NCI-H128 (cell line): ENCODE data around the gene MGAT4A.

Experiments used
- DNase-seq: peaks from one replicate; lab custom pipeline; 2025; ENCODE audit not compliant: unreplicated experiment; lab: John Stamatoyannopoulos, UW

Gene MGAT4A

DNA sequence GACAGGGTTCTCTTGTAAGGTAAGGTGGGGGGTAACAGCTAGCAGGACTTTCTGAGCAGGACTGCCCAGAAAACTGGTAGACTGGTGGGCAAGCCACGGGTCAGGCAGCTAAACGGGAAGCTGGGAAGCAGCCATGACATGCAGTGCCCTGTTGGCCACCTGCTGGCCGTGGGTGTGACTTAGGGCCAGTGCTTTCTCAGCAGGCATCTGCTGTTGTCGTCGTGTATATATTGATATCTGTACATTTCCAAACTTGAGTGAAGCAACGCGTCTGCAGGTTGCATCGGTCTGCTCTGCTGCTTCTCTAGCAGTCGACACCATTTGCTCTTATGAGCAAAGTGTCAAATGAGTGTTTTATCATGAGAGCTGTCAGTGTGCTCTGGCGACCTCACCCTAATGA is 153.6 kb downstream of the MGAT4A start:
- no peak for DNase-seq

DNA sequence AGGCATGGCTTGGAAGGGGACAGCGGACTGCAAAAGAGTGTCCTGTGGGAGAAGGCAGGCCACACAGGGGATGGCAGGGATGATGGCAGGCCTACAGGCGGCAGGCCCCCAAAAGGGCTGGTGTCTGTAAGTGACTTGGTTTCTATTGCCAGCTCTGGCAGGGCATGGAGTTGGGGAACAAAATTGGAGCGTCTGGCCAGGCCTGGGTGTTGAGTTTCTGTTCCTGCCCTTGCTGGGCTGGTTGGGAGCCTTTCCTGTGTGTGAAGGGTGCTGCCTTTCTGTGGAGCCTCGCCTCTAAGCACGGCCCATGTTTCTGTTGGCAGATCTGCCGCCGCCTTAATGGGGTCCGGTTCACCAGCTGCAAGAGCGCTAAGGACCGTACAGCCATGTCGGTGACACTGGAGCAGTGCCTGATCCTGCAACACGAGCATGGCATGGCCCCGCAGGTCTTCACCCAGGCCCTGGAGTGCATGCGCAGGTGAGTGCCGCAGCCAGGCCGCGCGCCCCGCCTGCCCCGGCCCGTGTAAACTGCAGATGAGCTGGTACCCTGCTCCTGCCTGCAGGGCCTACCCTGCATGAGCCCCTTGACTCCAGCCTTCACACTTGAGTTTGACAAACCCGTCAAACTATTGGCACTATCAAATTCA is 154.1 kb downstream of the MGAT4A start:
- DNase-seq: no peak

DNA sequence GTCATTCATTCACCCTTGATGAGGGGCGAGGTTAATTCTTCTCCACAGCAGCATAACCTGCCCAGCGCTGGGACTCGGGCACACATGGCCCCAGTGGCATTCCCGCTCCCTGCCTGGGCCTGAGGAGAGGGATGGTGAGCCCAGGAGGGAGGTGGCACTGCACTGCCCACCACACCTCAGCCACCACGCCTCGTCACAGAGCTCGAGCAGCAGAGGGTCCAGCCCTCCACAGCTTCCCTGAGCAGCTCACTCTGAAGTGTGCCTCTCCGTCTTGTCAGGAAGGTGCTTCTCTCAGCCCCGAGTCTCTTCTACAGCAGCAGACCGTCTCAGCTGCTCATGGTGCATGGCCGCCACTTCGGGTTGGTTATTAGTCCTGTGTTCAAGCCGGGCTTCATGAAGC is 157.5 kb downstream of the MGAT4A start:
- no peak for DNase-seq

DNA sequence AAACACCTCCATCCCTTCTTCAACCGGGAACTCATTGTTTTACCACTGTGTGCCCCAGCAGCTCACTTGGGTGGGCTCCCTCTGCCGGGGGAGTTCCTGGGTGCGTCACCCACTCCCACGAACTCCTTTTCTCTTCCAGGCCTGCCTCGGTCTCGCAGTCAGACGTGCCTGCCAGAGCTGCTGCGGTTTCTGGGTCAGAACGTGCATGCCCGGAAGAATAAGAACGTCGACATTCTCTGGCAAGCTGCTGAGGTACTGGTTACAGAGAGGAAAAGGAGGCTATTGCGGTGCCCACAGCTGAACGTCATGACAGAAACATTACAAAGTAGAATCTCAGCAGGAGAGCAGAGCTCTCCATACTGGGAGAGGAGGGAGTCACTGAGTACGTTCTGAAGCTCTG is 158.3 kb downstream of the MGAT4A start:
- DNase-seq: no peak

DNA sequence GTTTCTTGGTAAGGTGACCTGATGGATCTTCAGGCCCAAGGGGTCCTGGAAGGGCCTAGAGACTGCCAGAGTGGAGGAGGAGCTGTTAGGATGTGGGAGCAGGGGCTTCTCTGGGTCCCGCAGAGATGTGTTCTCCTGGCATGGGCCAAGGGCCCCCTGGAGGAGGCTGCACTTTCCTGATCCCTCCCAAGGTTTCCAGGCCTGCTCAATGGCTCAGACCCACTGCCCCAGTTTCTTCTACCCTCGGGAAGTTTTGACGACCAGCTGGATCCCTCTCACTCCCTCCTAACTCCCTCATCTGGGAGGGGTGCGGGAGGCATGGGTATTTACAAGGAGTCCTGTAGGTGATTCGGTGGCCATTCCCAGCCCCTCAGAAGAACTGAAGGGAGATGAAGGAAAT is 158.7 kb downstream of the MGAT4A start:
- DNase-seq: no peak

DNA sequence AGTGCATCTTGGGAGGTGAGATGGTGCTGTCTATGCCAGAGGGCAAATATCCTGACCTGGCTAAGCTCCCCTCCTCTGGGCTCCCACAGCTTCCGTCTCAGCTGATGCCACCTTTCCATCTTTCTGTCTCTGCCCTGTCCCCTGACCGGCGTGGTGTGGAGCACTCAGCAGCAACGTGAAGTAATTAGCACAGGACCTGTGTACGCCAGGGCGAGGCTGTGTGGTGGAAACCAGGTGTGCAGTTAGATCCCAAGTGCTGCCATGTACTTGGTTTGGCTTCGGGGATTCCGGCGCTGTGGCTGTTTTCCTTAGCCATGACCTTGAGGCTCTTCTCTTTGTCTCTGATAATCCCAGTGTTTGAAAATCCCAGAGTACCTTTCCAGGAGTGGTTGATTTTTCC is 159.1 kb downstream of the MGAT4A start:
- DNase-seq: no peak

DNA sequence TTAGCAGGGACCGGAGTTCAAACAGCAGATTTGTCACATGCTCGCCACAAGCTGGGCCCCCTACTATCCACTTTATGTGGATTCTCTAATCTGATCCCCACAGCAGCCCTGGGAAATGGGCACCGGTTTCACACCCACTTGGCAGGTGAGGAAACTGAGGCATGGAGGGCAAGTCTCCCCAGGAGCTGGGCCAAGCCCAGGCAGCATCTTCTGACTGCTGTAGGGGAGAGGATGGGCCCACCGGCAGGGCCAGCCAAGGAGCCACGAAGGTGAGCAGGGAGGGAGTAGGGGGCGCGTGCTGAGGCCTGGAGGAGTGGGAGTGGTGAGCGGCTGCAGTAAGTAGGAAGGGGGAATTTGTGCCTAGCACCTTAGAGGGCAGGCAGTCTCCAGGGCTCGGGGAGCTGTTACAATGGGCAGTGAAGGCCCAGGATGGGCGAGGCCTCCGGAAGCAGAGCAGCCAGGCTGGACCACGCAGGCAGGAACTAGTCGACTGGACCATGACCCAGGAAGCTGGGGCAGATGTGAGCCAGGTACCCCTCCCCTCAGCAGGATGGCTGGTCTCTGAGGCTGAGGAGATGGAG is 159.7 kb downstream of the MGAT4A start:
- DNase-seq: no peak

DNA sequence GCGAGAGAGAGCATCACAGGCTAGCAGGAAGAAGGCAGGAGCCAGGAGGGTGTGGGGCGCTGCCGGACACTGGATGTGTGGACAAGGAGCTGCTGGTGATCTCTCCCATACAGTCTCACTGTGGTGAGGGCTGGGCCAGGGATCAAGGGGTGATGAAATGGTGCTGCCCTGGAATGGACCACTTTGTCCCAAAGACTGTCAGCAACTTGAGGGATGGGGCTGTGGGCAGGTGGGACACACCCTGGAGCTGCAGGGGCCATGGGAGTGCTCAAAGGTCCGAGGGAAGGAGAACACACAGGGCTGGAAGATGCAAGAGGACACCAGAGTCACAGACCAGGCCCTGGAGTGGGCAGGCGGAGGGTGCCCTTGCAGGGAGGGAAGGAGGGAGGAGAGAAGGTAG is 160.6 kb downstream of the MGAT4A start:
- DNase-seq: no peak

DNA sequence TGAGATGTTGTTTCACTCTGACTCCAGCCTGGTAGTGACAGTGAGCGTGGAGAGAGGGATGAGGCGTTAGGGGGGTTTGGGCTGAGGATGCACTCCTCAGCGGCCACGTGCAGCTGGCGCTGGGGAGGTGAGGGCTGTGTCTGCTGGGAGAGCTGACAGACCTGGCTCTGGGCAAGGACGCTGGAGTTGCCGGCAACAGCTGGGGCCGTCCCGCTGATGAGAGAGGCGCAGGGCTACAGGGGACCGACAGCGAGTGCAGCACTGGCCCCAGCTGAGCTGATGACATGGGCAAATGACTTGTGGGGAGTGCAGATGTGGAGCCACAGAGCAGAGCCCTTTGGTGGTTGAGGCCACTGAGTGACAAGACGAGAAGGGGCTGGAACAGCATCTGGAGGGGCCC is 161.0 kb downstream of the MGAT4A start:
- no peak for DNase-seq

DNA sequence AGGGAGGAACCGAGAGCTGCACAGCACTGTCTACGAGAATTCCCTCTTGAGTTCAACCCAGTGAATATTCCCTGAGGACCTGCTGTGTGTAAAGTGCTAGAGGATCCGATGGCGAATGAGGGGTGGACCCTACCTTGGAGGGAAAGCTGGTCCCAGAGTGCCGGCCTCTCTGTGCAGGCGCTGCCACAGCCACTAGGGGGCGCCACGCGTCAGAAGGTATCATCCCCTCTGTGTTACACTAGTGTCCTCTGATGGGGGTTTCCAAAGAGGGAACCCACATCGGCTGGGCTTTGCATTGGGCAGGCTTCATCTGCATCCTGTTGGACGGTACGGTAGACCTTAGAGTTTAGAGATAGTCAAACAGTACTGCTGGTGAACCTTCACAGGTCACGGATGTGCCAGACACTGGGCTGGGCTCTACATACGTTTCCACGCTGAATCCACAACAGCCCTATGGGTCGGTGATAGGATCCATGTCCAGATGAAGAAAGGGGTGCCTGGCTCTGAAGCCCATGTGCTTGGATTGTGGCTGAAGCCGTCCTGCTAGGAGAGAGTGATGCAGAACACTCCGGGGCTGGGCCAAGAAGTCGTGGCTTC is 161.6 kb downstream of the MGAT4A start:
- no peak for DNase-seq
